Kasumi-1 (cell line): ENCODE measurements around the gene FAM219B.

Experiments used
- DNase-seq, 2 experiments: peaks; one replicate each; lab custom pipeline; 2025; lab: John Stamatoyannopoulos, UW

Gene FAM219B

DNA sequence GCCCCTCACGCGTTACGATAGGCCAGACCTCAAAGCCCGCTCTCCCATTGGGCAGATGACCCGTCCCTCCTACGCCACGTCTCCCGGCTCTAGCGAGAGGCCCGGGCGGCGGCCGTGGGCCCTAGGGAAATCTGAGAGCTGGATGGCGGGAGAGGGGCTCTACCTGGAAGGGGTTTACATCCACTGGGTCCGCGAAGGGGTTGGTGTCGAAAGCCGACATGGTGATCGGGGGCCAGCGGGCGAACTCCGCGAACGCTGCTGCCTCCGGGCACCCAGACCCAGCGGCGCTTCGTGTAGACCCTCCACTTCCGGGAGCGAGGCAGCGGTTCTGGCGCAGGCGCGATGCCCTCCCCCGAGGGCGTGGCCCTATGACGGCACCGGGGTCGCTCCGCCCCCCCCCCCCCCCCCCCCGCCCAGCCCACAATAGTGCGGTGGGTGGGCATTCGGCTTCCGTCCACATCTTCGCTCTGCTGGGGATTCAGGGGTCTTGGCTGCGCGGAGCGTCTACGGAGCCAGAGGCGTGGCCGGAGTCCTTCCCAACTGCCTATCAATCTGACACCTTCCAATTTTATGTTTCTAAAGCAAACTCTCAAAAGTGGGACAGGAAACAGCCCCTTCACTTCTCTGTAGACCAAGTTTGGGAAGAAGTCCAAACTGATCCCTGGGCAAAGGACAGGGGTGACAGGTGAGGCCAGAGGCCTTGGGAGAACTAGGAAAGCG lies 33.5 kb downstream of the FAM219B start, which contains the start of gene SCAMP2:
TSS of gene SCAMP2 (minus strand) at position 330 of the 720 bp plus-strand sequence. CDS start at position 220, 110 bp downstream.
- peak; percentile 96 to 98 for DNase-seq

DNA sequence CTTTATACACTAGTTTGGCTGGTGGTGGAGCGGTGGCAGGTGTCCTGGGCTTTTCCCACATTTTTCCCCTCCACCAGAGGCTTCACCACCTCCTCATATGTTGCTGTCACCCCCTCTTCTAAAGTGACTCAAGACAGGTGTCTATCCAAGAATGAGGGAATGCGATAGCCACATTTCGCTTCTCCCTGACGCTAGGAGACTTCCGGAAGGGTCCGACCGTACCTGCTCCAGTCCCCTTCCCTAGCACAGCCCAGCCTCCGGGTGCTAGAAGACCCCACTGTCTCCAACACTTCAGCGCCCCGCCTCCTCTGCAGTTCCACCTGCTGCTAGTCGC lies 34.0 kb downstream of the FAM219B start:
- DNase-seq = no peak

DNA sequence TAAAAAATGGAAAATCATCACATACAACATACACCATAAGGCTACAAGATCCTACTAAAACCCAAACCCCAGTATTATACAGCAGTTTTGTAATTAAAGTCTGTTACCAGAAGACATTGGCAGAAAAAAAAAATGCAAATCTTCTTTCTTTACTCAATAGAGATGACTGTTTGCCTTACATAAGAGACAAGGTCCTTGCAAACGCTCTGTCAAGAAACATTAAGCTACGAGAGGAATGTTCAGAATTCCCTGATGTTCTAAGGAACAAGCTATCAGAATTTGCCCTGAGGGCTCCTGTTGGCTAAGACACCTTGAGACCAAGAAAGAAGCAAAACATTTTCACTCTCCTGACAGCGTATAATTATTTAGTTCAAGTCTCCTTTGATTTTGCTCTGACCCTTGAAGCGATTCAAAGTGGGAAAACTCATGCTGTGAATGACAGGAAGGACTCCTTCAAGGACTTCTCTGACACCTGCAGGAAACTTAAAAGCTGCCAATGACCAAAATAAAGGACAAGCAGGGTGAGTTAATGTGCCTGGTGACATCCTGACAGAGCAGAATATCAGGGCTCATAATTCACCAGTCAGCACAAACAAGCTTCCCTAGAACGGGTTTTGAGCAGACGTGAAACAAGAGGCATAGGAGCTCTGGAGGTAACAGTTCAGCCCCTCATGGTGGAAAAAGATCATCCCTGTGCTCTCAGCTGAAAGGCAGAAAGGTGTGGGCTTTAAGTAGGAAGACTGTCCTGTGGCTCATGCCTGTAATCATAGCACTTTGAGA lies 36.0 kb downstream of the FAM219B start:
- DNase-seq = no peak

DNA sequence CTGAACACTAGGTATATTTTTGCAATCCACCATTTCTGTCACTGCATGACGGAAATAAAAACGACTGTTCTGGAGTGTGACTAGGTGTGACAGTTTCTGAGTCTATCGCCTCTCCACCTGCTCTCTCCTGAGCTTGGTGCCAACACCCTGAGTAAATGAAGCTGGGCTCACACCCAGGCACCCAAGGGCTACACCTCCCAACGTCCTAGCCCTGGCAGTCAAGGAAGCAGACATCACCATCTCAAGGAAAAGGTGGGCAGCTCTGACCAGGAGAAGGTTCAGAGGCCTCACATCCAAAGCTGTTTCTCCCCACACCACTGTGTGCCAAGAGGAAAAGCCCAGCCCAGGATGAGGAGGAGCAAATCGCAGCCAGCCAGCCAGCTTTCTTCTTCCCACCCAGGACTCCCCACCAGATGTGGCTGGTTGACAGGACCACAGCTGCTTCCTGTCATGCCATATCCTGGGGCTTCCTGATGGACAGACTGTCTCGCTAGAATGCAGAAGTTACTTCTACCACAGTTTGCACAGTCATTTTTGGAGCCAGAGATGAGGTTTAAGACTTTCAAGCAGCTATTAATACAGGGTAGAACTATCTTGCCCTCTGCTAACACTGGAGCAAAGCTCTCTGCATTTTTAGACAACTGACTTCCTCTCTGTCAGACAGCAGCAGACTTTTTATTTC lies 36.8 kb downstream of the FAM219B start:
- peak; percentile 100 for DNase-seq

GRCh38 chr15:74869372-74869725 lies 37.3 kb downstream of the FAM219B start:
- DNase-seq = no peak

- DNase-seq = peak; percentile 98 to 99
Measured at GRCh38 chr15:74868059-74868458, 38.6 kb downstream of the FAM219B start.

- peak in 1 of 2 experiments; percentile 39 for DNase-seq
Measured at GRCh38 chr15:74867466-74868038, 39.1 kb downstream of the FAM219B start.

DNA sequence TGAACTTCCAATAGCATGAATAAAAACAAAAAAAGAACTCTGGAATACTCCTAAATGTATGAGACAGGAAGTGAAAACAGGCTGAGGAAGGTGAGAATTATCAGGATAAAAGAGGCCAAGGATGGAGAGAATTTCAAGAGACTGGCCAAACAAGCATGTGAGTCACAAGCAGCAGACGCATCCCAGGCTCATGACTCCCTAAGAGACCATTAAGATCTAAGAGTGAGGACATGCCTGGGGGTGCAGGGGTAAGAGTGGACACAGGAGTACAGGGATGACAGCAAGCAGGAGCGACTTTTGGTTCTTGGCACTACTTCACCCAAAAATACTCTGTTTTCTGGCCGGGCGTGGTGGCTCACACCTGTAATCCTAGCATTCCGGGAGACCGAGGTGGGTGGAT lies 40.6 kb downstream of the FAM219B start:
- DNase-seq = no peak

- no peak for DNase-seq
Measured at GRCh38 chr15:74865316-74865715, 41.3 kb downstream of the FAM219B start.

DNA sequence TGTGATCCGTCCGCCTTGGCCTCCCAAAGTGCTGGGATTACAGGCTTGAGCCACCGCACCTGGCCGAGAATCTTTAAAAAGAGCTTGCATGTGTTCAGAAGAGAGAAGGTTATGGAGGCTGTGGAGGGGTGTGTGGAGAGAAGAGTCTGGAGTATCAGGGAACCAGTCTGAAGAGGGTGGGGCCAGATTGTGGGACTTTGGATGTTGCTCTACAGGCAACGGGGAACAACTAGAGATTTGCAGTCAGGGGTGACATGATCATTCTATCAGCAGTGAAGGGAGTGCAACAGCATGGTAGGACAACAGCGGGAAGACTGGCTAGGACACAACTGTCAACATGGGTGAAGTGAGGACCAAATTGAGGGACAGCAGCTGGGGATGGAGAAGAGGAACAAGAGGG lies 42.4 kb downstream of the FAM219B start:
- DNase-seq = no peak

DNA sequence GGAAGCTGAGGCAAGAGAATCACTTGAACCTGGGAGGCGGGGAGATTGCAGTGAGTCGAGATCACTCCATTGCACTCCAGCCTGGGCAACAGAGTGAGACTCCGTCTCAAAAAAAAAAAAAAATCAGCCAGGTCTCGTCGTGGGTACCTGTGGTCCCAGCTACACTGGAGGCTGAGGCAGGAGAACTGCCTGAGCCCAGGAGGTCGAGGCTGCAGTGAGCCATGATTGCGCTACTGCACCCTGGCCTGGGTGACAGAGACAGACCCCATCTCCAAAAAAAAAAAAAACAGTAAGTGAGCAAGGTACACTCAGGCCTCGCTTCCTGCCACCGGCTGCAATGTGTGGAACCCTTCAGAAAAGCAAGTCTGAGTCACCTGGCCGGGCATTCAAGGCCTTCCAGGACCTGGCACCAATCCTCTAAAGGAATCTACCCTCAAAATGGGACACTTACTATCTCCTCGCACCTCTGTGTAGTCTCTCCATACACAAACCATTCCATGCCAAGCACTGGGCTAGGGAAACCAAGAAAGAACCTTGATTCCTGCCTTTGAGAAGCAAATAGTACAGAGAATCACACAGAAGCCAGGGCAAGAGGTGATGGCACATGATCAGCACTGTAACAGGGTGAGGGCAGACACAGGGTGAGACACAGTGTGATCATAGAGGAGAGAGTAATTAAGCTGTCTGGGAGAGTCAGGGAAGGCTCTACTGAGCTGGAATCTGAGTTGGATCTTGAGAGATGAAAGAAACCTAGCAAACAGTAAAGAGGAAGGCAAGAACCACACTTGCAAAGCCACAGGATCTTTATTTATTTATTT lies 43.2 kb downstream of the FAM219B start:
- no peak for DNase-seq

GRCh38 chr15:74858369-74858740 lies 48.3 kb downstream of the FAM219B start:
- peak; percentile 15 to 16 for DNase-seq

GRCh38 chr15:74857671-74858368 lies 48.8 kb downstream of the FAM219B start:
- no peak for DNase-seq

- peak in 1 of 2 experiments; percentile 27 for DNase-seq
Measured at GRCh38 chr15:74857082-74857655, 49.5 kb downstream of the FAM219B start.

DNA sequence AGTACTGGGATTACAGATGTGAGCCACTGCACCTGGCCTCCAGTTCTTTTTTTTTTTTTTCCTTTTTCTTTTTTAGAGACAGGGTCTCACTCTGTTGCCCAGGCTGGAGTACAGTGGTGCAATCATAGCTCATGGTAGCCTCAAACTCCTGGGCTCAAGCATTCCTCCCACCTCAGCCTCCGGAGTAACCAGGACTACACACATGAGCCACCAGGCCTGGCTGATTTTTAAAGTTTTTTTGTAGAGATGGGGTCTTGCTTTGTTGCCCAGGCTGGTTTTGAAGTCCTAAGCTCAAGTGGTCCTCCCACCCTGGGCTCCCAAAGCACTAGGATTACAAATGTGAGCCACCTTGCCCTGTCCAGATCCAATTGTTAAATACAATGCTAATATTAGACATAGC lies 50.1 kb downstream of the FAM219B start:
- DNase-seq = no peak

DNA sequence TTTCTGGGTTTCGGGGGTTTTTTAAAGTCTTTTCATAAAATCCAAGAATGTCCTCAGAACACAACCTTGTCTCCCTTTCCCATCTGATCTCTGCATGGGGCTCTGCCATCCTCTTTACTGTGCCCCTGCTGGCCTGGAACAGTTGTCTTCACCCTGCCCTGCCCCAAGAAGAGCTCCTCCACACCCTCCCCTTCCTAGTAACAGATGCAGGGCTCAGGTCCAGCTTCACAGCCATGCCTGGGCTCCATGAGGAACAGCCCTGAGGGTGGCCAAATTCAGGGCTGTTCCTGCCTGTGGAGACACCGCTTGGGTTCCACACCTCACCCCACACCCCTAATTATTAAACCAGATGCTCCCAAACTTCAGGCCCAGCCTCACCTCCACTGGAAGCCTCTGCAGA lies 50.8 kb downstream of the FAM219B start:
- DNase-seq = no peak

DNA sequence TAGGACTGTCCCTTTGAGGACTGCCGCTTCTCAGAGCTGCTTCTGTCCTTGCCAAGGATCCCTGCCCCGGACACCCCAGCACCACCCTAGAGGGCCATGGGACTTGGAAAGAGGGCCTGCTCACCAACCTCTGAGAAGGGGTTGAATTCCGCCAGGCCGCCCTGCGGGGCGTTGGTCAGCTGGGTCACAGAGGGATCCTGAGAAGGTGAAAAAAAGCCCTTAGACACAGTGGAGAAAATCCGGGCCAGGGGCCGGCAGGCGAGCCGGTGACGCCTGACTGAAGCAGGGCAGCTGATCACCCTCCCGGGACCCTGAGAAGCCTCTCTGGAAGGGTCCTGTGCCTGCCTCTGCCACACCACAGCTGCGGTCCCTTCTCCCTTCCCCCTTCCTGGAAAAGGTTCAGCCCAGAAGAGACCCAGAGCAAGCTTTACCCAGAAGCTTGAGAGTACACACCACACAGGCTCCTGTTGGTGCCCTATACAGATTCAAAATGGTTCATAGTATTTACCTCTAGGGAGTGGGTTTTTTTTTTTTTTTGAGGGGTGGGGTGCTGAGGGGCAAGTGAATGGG lies 52.1 kb downstream of the FAM219B start:
- DNase-seq = no peak

- DNase-seq = no peak
Measured at GRCh38 chr15:74851960-74852359, 54.7 kb downstream of the FAM219B start.

- no peak for DNase-seq
Measured at GRCh38 chr15:74850393-74850792, 56.3 kb downstream of the FAM219B start.
